ENCODE data around the gene NCOA3.
"Not testable (repeated sequence)": the region's sequence is repeated elsewhere in the genome, so short reads cannot be mapped to it uniquely, and the experiment has no call there.

NCOA3 gene

DNA sequence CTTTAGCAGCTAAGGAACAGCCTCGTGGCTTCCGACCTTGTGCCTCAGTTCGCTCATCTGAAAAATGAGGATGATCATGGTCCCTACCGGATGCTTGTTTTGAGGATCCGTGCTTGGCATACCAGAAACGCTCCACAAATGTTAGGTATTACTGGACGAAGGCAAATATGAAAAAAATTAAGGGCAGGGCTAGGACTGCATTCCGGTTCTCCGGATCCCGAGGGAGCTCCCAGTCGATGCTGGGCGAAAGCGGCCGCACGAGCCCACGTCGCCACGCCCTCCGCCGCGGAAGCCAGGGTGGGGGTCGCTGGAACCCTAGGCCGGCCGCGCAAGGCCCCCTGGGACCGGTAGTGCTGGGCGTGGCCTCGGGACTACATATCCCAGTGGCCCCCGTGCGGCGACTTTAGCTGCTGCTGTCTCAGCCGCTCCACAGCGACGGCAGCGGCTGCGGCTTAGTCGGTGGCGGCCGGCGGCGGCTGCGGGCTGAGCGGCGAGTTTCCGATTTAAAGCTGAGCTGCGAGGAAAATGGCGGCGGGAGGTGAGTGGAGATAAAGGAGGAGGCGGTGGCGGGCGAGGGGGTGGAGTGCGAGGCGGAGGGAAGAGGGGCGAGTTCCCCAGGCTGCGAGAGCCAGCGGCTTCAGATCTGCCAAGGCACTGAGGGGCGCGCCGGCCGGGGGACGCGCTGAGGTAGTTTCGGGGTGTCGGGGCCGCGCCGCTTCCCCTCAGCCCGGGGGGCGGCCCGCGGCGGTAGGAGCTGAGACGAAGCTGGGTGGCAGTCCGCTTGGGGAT, at the start of gene NCOA3:
Gene NCOA3, plus strand, starts transcription at position 406 of the 789 bp plus-strand sequence. CDS start 120,361 bp downstream, outside the sequence.
- peak; percentile 77 for DNase-seq (ENCODE audit: low read depth, low spot score)

DNA sequence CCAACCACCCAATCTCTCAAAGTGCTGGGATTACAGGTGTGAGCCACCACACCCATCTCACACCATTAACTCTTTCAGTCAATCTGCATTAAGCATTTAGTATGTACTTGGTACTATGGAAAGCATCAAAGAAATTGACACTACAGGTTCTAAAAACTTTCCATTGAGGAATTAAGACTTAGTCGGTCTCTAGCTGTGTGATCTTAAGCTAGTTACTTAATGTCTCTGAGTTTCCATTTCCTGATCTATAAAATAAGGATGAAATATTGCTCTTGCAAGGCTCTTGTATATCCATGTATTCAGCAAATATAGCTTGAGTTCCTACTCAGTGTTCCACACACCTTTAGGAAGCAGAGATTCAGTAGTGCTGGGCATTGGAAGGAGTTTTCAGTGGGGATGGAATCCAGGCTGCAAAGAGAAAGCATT, 48.9 kb upstream of the NCOA3 start:
- no peak for DNase-seq (ENCODE audit: low read depth, low spot score)

DNA sequence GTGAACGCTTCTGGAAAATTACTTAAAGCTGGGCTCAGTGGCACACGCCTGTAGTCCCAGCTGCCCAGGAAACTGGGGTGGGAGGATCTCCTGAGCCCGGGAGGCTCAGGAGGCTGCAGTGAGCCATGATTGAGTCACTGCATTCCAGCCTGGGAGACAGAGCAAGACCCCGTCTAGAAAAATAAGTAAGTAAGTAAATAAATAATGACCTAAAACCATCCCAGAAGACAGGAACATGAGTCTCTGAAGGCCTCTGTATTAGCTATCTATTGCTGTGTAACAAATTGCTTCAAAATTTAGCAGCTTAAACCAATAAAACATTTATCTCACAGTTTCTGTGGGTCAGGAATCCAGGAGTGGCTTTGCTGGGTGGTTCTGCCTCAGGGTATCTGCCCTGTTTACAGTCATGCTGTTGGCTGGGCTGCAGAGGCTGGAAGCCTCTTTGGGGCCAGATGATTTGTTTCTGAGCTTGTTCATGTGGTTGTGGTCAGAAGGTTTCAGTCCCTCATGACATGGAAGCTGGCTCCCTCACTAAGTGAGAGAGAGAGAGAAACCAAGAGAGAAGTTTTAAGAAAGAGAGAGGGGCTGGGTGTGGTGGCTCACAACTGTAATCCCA, 48.4 kb upstream of the NCOA3 start:
- DNase-seq (ENCODE audit: low read depth, low spot score): no peak

DNA sequence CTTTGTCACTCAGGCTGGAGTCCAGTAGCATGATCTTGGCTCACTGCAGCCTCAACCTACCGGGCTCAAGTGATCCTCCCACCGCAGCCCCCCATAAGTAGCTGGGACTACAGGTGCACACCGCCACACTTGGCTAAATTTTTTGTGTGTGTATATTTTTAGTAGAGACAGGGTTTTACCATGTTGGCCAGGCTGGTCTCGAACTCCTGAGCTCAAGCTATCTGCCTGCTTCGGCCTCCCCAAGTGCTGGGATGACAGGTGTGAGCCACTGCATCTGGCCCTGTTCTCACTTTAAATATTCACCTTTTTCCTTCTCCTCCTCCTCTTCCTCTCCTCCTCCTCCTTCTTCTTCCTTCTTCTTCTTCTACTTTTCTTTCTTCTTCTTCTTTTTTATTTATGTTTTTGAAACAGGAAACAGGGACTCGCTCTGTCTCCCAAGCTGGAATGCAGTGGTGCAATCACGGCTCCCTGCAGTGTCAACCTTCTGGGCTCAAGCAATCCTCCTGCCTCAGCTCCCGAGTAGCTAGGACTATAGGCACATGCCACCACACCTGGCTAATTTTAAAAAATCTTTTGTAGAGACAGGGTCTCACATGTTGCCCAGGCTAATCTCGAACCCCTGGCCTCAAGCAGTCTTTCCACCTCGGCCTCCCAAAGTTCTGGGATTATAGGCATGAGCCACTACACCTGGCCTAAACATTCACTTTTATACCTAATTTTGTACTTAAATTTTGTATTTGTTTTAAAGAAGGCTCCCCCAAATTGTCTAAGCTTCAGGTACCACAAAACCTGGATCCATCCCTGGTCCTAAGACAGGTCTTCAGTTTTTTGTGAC, 47.2 kb upstream of the NCOA3 start:
- DNase-seq (ENCODE audit: low read depth, low spot score): no peak

- DNase-seq (ENCODE audit: low read depth, low spot score): no peak
Measured at GRCh38 chr20:47455133-47456040, 46.3 kb upstream of the NCOA3 start.

DNA sequence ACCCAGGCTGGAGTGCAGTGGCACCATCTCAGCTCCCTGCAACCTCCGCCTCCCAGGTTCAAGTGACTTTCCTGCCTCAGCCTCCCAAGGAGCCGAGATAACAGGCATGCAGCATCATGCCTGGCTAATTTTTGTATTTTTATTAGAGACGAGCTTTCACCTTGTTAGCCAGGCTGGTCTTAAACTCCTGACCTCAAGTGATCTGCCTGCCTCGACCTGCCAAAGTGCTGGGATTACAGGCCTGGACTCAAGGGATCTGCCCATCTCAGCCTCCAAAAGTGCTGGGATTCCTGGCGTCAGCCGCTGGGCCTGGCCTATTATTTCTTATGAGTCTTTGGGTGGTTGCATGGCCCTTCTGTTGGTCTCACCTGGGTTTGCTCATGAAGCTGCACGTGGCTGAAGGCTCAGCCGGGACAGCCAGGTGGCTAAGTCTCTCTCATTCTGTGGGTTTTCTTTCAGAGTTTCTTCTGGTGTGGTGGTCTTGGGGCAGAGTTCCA, 45.6 kb upstream of the NCOA3 start:
- DNase-seq (ENCODE audit: low read depth, low spot score): no peak

DNA sequence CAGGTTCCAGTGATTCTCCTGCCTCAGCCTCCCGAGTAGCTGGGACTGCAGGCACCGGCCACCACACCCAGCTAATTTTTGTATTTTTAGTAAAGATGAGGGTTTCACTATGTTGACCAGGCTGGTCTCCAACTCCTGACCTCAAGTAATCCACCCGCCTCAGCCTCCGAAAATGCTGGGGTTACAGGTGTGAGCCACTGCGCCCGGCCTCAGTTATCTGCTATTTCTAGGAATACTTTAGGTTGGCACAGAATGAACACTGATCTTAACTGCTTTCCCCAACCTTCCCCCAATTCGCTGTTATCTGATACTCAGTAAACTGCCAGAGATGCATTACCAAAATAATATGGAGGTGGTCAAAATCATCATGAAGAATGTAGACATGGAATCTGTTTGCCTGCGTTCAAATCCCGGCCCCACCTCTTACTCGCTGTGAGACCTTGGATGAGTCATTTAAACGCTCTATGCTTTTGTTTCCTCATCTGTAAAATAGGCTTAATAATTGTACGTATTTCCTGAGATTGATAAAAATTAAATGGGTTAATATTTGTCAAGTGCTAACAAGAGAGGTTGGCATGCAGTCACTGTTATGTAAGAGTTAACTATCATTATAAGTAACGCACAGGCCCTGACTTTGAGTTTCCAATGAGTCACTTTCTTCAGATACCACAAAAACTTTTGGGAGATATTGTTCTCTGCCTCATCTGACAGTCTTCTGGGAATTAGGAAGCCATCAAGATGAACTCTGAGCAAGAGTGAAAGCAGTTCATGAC, 44.5 kb upstream of the NCOA3 start:
- DNase-seq (ENCODE audit: low read depth, low spot score): no peak

DNA sequence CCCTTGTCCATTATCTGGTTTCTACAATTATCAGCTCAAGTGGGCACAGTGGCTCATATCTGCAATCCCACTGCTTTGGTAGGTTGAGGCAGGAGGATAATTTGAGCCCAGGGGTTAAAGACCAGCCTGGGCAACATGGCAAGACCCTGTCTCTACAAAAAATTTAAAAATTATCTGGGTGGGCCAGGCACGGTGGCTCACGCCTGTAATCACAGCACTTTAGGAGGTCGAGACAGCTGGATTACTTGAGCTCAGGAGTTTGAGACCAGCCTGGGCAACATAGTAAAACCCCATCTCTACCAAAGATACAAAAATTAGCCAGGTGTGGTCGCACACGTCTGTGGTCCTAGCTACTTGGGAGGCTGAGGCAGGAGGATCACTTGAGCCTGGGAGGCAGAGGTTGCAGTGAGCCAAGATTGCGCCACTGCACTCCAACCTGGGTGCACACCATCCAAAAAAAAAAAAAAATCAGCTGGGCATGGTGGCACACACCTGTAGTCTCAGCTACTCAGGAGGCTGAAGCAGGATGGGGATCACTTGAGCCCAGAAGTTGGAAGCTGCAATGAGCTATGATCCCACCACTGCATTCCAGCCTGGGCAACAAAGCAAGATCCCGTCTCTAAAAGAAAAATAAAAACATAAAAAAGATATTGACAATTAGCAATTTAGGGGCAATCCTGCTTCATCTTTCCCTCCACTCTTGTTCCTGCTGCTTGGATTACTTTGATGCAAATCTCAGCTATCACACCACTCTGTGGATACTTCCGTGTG, 43.2 kb upstream of the NCOA3 start:
- not testable (repeated sequence) for DNase-seq (ENCODE audit: low read depth, low spot score)

DNA sequence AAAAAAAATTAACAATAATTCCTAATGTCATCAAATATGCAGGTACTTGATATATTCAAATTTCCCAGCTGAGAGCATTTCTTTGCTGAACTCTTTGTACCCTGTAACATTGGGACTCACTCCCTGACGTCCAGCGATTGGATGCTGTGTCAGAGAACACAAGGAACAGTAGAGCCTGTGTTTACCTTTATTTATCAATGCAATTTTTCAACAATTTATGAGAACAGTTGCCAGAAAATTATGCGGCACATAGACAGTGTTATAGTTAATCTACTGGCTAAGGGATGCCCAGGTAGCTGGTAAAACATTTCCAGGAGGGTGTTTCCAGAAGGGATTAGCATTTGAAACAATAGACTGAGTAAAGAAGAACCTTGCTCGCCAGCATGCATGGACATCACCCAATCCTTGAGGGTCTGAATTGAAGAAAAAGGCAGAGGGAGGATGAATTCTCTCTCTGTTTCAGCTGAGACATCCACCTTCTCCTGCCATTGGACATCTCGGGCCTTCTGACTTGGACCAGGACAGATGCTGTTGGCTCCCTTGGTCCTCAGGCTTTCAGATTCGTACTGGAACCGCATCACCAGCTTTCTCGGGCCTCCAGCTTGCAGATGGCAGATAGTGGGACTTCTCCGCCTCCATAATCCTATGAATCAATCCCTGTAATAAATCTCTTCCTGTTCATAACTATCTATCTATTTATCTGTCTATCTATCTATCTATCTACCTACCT, 42.2 kb upstream of the NCOA3 start:
- DNase-seq (ENCODE audit: low read depth, low spot score): no peak

- not testable (repeated sequence) for DNase-seq (ENCODE audit: low read depth, low spot score)
Measured at GRCh38 chr20:47460761-47461112, 41.0 kb upstream of the NCOA3 start.

DNA sequence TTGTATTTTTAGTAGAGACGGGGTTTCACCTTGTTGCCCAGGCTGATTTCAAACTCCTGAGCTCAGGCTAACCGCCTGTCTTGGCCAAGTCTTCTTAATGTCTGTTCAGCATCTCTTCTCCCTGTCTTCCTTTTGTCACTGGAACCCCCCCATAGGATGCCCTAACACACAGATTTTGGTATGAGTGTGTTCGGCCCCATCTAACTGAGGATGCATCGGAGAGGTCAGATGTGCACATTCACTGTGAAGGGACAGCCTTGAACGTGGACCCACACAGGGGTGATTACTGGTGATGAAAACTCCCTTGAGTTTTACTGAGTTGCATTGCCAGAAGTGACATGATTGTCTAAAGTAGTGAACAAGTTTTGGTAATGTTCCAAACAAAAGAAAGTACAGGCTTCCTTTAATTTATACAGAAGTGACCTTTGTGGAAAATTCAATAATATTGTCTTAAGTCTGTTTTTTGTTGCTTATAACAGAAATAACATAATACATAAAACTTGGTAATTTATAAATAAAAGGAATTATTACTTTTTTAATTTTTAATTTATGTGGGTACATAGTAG, 40.5 kb upstream of the NCOA3 start:
- DNase-seq (ENCODE audit: low read depth, low spot score): no peak

DNA sequence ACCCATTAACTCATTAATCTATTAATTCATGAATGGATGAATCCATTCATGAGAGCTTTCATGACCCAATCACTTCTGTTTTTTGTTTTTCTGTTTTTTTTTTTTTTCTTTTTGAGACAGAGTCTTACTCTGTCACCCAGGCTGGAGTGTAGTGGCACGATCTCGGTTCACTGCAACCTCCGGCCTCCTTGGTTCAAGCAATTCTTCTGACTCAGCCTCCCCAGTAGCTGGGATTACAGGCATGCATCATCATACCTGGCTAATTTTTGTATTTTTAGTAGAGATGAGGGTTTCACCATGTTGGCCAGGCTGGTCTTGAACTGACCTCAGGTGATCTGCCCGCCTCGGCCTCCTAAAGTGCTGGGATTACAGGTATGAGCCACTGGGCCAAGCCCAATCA, 39.8 kb upstream of the NCOA3 start:
- DNase-seq (ENCODE audit: low read depth, low spot score): not testable (repeated sequence)

GRCh38 chr20:47464380-47465101, 37.1 kb upstream of the NCOA3 start:
- no peak for DNase-seq (ENCODE audit: low read depth, low spot score)

DNA sequence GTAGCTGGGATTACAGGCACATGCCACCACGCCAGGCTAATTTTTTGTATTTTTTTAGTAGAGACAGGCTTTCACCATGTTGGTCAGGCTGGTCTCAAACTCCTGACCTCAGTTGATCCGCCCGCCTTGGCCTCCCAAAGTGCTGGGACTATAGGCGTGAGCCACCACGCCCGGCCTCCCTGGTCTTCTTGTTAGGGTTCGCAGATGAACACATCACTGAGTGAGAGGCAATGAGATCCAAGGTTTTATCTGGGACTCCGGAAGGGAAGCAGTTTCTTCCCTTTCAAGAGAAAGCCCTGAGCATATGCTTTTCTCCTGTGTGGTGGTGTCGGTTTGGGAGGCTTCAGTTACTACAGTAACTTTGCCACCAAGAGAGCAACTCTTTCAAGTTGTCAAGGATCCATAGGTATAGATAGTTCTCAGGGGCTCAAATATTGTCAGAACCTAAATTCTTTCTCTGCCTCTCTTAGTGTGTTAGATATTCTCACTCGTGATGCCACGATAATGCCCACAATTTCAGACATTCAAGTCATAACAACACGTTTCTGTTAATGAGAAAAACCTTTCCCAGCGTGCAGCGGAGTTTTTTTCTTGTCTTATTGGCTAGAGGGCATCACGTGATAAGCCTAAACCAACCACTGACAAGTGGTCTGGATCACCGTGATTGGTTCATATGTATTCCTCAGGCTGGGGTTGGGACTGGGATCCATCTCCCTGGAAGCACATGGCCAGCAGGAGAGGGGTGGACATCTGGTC, 36.2 kb upstream of the NCOA3 start:
- DNase-seq (ENCODE audit: low read depth, low spot score): no peak

DNA sequence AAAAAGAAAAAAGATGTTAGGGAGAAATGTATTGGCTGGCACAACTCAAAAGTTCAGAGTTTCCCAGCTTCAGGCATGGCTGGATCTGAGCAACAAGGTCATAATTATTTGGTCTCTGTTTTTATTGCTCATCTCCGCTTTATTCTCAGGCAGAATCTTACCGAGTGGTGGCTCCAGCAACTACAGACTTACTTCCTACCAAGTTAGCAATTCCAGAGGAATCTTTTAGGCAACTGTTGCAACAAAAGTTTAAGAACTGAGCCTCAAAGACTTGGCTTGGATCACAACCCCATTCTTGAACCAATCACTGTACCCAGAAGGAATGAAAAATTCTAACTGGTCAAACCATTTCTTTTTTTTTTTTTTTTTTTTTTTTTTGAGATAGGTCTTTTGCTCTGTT, 35.5 kb upstream of the NCOA3 start:
- no peak for DNase-seq (ENCODE audit: low read depth, low spot score)

DNA sequence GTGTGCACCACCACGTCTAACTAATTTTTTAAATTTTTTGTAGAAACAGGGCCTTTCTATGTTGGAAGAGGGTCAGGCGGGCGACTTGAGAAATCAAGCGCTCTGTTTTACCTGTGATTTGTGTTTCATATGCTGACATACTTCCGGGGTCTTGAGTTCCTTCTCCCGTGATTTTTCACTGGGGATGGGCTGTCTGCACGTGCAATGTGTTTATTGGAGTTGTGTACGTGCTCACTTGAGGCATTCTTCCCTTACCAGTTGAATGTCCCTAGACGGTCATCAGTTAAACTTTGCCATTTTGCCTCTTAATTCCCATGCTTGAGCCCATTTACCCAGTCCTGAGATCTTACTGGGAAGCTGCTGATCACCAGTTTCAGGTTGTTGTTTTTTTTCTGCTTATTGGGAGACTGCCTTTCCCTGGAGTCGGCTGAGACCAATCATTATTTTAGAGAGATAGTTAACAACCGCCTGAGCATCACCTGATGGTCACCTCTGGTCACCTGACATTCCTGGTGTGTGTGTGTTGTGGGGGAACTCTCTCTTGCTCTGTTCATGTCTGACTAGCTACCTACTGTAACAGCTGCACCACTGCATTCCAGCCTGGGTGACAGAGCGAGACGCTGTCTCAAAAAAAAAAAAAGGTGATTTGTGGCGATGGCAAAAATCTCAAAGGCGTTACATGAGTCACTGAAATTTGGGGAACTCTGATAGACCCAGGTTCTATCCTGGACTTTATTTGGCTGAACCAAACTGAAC, 34.8 kb upstream of the NCOA3 start:
- DNase-seq (ENCODE audit: low read depth, low spot score): no peak

Data from activated CD4-positive, CD25-positive, alpha-beta regulatory T cell treated with anti-CD3 and anti-CD28 coated beads, Interleukin-2, amount 50 U/mL, for 16 hours (primary cell).